ENCODE results near the gene NOSIP.
"Not testable (repeated sequence)": the region's sequence is repeated elsewhere in the genome, so short reads cannot be mapped to it uniquely, and the experiment has no call there.

The NOSIP gene

GRCh38 chr19:49580264-49581006 is at the start of gene NOSIP:
TSS of gene NOSIP (minus strand) at chr19:49580556. CDS start at chr19:49560691, 19,865 bp downstream.
- DNase-seq (ENCODE audit: insufficient read length, low spot score) (peak; percentile 91), FAIRE-seq (peak; percentile 48)

DNA sequence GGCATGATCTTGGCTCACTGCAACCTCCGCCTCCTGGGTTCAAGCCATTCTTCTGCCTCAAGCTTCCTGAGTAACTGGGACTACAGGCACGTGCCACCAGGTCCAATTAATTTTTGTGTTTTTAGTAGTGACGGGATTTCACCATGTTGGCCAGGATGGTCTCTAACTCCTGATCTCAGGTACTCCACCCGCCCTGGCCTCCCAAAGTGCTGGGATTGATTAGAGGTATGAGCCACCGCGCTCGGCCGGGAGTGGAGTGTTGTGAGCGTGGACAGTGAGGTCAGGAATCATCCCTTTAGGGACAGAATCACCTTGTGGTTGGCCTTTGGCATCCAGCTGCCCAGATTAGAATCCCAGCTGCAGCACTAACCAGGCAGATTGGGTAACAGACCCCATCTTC is 49.3 kb upstream of the NOSIP start:
- FAIRE-seq (no peak), DNase-seq (ENCODE audit: insufficient read length, low spot score) (no peak)

DNA sequence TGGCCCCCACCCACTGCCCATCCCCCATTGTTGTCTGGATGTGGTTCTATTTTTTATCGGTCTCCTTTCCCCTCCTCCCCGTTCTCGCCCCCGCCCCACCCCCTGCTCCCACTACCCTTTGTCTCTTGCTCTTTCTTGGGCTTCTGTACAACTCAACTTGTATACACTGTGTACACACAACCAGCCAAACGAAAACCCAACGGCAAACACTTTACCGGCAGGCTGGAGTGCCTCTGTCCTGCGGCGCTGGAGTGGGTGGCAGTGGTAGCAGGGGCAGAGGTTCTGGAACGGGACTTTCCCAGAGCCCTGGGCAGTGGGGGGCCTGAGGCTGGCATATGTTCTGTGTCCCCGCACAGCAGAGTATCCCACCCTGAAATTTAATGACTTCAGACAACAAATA is 45.9 kb upstream of the NOSIP start:
- FAIRE-seq: no peak

GRCh38 chr19:49624967-49625910 is 44.9 kb upstream of the NOSIP start:
- no peak for FAIRE-seq

More for the DNA sequence above, 45.9 kb upstream of the NOSIP start:
- no peak for DNase-seq (ENCODE audit: insufficient read length, low spot score)

GRCh38 chr19:49617860-49618259 is 37.5 kb upstream of the NOSIP start:
- DNase-seq (ENCODE audit: insufficient read length, low spot score); FAIRE-seq: not testable (repeated sequence)

More at GRCh38 chr19:49624967-49625910, 44.9 kb upstream of the NOSIP start:
- DNase-seq (ENCODE audit: insufficient read length, low spot score): no peak

GRCh38 chr19:49616945-49617344 is 36.6 kb upstream of the NOSIP start:
- FAIRE-seq (no peak), DNase-seq (ENCODE audit: insufficient read length, low spot score) (no peak)

DNA sequence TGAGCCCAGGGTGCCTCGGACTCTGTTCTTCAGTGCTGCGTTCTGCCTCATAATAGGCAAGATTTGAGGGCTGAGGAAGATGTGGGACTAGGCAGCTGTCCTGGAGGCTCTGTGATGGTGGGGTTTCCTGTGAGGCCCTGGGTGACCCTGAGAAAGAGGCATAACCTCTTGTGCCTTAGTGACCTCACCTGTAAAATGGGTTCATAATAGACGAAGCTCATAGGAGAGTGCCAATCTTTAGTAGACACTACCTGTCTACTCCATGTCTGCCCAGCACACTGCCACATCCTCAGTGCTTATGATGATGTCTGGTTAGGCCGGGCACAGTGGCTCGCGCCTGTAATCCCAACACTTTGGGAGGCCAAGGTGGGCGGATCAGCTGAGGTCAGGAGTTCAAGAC is 36.2 kb upstream of the NOSIP start:
- FAIRE-seq: no peak
- no peak for DNase-seq (ENCODE audit: insufficient read length, low spot score)

- FAIRE-seq: no peak
- DNase-seq (ENCODE audit: insufficient read length, low spot score): no peak
Measured at GRCh38 chr19:49615861-49616260, 35.5 kb upstream of the NOSIP start.

- peak; percentile 42 for DNase-seq (ENCODE audit: insufficient read length, low spot score)
- peak; percentile 76 for FAIRE-seq
Measured at GRCh38 chr19:49614096-49614833, 33.9 kb upstream of the NOSIP start.

GRCh38 chr19:49613374-49613773 is 33.0 kb upstream of the NOSIP start:
- FAIRE-seq (peak; percentile 85), DNase-seq (ENCODE audit: insufficient read length, low spot score) (peak; percentile 27)

- DNase-seq (ENCODE audit: insufficient read length, low spot score) (no peak), FAIRE-seq (no peak)
Measured at GRCh38 chr19:49609499-49610092, 29.2 kb upstream of the NOSIP start.

DNA sequence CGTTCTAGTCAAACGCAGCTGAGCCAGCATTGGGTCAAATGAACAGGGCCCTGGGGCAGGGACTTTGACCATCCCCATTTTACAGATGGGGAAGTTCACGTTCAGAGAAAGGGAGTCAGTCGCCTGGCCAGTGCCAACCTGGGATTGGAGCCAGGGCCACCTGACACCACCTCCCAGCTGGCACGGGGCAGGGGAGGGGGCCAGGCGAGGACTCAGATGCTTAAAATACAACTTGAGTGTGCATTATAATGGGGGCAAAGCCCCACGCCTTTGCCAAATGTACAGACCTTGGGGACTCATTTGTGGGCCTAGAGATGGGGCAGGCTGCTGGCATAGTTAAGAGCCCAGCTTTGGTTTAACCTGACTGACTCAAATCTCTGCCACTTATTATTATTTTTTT is 25.2 kb upstream of the NOSIP start:
- no peak for FAIRE-seq
- no peak for DNase-seq (ENCODE audit: insufficient read length, low spot score)

DNA sequence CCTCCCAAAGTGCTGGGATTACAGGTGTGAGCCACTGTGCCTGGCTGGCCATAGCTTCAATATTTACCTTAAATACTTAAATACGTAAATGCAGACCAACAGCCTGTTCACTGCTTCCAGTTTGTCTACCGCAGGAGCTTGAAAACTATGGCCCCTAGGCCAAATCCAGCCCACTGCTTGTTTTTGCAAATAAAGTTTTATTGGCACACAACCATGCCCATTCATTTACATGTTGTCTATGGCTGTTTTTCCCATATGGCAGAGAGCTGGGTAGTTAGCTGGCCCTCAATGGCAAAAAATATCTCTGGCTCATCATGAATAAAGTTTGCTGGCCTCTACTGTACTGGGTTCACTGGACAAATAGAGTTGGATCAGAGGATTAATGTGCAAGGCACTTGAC is 22.4 kb upstream of the NOSIP start:
- no peak for DNase-seq (ENCODE audit: insufficient read length, low spot score)
- peak; percentile 58 for FAIRE-seq

GRCh38 chr19:49601482-49602038 is 21.2 kb upstream of the NOSIP start:
- FAIRE-seq: no peak

GRCh38 chr19:49599378-49600295 is 19.3 kb upstream of the NOSIP start:
- DNase-seq (ENCODE audit: insufficient read length, low spot score): no peak
- FAIRE-seq: no peak

More at GRCh38 chr19:49601482-49602038, 21.2 kb upstream of the NOSIP start:
- DNase-seq (ENCODE audit: insufficient read length, low spot score): no peak

DNA sequence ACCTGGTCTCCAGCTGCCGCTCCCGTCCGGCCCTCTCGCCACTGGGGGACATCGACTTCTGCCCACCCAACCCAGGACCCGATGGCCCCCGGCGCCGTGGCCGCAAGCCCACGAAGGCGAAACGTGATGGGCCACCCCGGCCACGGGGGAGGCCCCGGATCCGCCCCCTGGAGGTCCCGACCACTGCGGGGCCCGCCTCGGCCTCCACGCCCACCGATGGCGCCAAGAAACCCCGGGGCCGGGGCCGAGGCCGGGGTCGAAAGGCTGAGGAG is 17.3 kb upstream of the NOSIP start:
- no peak for FAIRE-seq

GRCh38 chr19:49596954-49597702 is 16.8 kb upstream of the NOSIP start:
- no peak for DNase-seq (ENCODE audit: insufficient read length, low spot score)
- no peak for FAIRE-seq

More for the DNA sequence above, 17.3 kb upstream of the NOSIP start:
- DNase-seq (ENCODE audit: insufficient read length, low spot score): no peak

DNA sequence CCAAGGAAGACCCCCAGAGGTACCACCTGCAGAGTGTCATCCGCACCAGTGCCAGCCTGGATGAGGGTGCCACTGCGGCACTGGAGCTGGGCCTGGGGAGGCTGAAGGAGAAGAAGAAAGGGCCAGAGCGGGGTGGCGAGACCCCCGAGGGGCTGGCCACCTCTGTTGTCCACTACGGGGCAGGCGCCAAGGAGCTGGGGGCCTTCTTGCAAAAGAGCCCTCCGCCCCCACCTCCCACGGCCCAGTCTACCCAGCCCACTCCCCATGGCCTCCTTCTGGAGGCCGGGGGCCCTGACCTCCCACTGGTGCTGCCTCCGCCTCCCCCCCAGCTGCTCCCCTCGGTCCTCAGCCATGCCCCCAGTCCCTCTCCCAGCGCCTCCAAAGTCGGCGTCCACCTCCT is 16.1 kb upstream of the NOSIP start:
- DNase-seq (ENCODE audit: insufficient read length, low spot score): no peak
- FAIRE-seq: no peak

Measured in HTR-8/SVneo (cell line).